MM.1S (cell line): Measurements from ENCODE around the gene RIOK2.

ENCODE experiments used
- EZH2 ChIP-seq: fragments of 300-600 bp; sonication (generic); optimal IDR thresholded peaks from 2 replicates; pipeline ENCODE3; 2017; ENCODE audit warnings: low read depth, mild to moderate bottlenecking, antibody characterized with exemption, low read length, mixed read lengths
- EZH2phosphoT487 ChIP-seq: fragments of 300-600 bp; sonication (generic); IDR thresholded peaks from 2 replicates; pipeline ENCODE4 v1.6.1; 2018; ENCODE audit warnings: antibody characterized with exemption, low read length
- TF ChIP-seq, protein P1 (sequence below): fragments of 300-600 bp; sonication (generic); IDR thresholded peaks from 2 replicates; pipeline ENCODE4 v1.5.1; 2016; ENCODE audit warnings: antibody characterized with exemption, low read length, mixed read lengths

DNA sequence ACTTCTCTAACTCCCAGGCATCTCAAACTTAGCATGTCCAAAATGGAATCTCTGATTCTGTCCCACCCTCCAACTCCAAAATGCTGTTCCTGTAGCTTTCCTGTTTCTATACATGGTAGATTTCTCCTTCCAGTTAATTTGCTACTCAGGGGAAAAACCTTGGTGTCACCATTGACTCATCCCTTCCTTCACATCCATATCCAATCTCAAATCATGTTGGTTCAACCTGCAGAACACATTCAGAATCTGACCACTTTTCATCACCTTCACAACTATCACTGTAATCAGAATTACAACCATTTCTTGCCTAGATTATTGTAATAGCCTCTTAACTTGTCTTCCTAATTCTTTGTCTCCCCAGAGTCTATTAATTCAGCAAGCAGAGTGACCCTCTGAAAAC lies 10.8 kb downstream of the RIOK2 start:
- TF ChIP-seq, protein P1, sequence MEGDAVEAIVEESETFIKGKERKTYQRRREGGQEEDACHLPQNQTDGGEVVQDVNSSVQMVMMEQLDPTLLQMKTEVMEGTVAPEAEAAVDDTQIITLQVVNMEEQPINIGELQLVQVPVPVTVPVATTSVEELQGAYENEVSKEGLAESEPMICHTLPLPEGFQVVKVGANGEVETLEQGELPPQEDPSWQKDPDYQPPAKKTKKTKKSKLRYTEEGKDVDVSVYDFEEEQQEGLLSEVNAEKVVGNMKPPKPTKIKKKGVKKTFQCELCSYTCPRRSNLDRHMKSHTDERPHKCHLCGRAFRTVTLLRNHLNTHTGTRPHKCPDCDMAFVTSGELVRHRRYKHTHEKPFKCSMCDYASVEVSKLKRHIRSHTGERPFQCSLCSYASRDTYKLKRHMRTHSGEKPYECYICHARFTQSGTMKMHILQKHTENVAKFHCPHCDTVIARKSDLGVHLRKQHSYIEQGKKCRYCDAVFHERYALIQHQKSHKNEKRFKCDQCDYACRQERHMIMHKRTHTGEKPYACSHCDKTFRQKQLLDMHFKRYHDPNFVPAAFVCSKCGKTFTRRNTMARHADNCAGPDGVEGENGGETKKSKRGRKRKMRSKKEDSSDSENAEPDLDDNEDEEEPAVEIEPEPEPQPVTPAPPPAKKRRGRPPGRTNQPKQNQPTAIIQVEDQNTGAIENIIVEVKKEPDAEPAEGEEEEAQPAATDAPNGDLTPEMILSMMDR = no peak
- TF ChIP-seq EZH2phosphoT487 = no peak
- TF ChIP-seq EZH2 = no peak
